Adipose tissue (tissue), 3 donors: ENCODE data around the gene NUTM2F. TPM values are rescaled to one million over a fixed set of nuclear protein-coding genes. Genes with fewer than 3 reads are reported as not detected.

Experiments used
- H3K27ac ChIP-seq: one replicate; pipeline ENCODE4 v1.5.1; 2013; ENCODE audit warnings: low read depth, low read length
- WGBS, 3 donors: extraction: QIAGEN DNeasy Blood & Tissue Kit; methylation state at CpG; one replicate each; pipeline ENCODE4 v1.1.7; 2013; 5-methylcytosine and 5-hydroxymethylcytosine counted together
- polyA plus RNA-seq, 3 donors: library from polyadenylated mRNA; stranded (reverse); fragments of 200-250 nt; gene quantifications; one replicate each; pipeline ENCODE4 v1.2.3, GENCODE V29; 2013
- donor health status: healthy with polysubstance abuse.
- donor health status: Bipolar disorder and iron deficiency.
- donor health status: healthy.

The NUTM2F gene
- polyA plus RNA-seq, 3 donors, result not detected

- 80 to 90% (median 87%) methylated on average over 8 of the region's 8 CpGs for WGBS, 3 donors
- no peak overlapping the region for H3K27ac ChIP-seq
Observed at GRCh38 chr9:94269264-94269663, 59.2 kb downstream of the NUTM2F start.

Other genes with a start within 250 kb of the NUTM2F start
- gene PTPDC1, start 244.2 kb downstream of the NUTM2F start, polyA plus RNA-seq, result 1 to 10 TPM; 2.1 to 4.4 (median 3.6) TPM
- 1 to 10 TPM; 1.7 to 2.8 (median 2.1) TPM for gene ZNF169, start 69.3 kb downstream of the NUTM2F start, polyA plus RNA-seq
- gene PCAT7, start 226.4 kb upstream of the NUTM2F start, polyA plus RNA-seq, result under 1 TPM in 2 of 3 donors, not detected in 1; 0.03 to 0.21 TPM